IPS-18a (cell line): ENCODE measurements around the gene TAF5L.
"Not testable (repeated sequence)": the region's sequence is repeated elsewhere in the genome, so short reads cannot be mapped to it uniquely, and the experiment has no call there.

Experiments used
- H3K27ac ChIP-seq: one replicate; pipeline ENCODE4 v1.5.1; 2013; ENCODE audit warnings: low read length
- H3K27me3 ChIP-seq: one replicate; pipeline ENCODE4 v1.6.1; 2013; ENCODE audit warnings: mild to moderate bottlenecking, low read length; ENCODE audit not compliant: control insufficient read depth, insufficient read depth
- H3K36me3 ChIP-seq: one replicate; pipeline ENCODE4 v1.6.1; 2013; ENCODE audit warnings: low read depth, low read length; ENCODE audit not compliant: control insufficient read depth
- H3K4me1 ChIP-seq: one replicate; pipeline ENCODE4 v1.6.1; 2013; ENCODE audit warnings: low read depth, low read length; ENCODE audit not compliant: control insufficient read depth
- H3K4me3 ChIP-seq: one replicate; pipeline ENCODE4 v1.5.1; 2013; ENCODE audit warnings: low read length
- H3K9ac ChIP-seq: one replicate; pipeline ENCODE4 v1.6.1; 2013; ENCODE audit warnings: mild to moderate bottlenecking, low read length, moderate library complexity
- H3K9me3 ChIP-seq: one replicate; pipeline ENCODE4 v1.6.1; 2013; ENCODE audit warnings: low read depth, low read length; ENCODE audit not compliant: control insufficient read depth

TAF5L gene

DNA sequence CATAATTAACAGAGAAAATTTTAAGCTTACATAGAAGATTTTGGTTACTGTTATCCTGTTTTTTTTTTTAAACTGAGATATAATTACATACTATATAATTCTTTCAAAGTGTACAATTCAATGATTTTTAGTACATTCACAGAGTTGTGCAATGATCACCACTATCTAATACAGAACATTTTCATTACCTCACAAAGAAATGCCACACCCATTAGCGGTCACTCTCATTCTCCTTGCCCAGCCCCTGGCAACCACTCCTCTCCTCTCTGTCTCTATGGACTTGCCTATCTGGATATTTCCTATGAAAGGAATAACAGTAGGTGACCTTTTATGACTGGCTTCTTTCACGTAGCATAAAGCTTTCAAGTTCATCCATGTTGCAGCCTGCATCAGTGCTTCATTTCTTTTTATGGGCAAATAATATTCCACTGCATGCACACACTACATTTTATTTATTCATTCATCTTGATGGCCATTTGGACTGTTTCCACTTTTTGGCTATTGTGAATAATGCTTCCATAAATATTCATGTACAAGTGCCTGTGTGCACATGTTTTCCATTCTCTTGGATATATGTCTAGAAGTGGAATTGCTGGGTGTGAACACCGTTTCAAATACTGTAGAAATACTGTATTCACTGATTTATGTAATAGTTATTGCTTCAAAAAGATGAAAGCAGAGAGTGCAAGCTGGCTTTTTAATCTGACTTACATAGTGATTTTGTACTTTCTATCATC lies 26.5 kb downstream of the TAF5L start:
- H3K4me1 ChIP-seq: peaks cover 6% of the 10 kb centered on the region
- H3K27ac ChIP-seq: no peak overlapping the region
- peaks cover 31% of the 10 kb centered on the region for H3K36me3 ChIP-seq
- no peaks in the 10 kb centered on the region for H3K27me3 ChIP-seq
- H3K9me3 ChIP-seq: no peaks in the 10 kb centered on the region
- H3K9ac ChIP-seq: no peak overlapping the region
- no peak overlapping the region for H3K4me3 ChIP-seq

- Histone ChIP-seq H3K36me3 (peaks cover 37% of the 10 kb centered on the region), H3K27ac (no peak overlapping the region)
Observed at GRCh38 chr1:229597877-229598276, 28.0 kb downstream of the TAF5L start.

DNA sequence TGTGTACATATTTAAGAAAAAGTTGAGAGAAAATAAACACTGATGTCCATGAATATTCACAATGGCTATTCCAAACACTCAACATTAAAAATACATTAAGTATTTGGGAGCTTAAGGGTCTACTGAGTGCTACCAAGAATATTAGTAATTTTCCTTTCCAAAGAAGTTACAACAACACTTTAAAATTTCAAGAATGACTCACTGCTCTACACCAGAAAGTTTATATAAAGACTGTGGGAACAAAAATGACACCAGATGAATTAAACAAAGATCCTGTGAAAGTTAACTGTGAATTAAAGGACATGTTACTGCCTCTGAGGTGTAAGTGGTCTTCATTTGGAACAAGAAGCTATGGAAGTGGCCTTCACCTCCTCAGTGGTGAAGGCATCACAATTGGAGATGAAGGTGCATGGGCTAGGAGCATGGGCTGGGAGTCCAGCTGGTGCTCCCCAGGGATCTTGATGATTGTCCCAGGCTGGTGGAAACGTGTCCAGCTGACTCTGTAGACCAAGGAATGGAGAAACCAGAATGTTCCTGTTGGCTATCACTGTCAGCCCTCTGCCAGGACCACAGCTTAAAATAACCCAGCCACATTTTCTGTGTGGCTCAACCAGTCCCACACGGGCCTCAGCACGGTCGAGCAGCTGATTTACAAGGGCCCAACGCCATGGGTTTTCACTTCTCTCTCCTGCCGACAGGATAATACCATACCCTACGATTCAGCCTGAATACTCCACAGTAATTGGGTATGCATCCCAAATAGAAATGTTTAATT lies 28.8 kb downstream of the TAF5L start:
- H3K27me3 ChIP-seq: no peaks in the 10 kb centered on the region

More at GRCh38 chr1:229597877-229598276, 28.0 kb downstream of the TAF5L start:
- peaks cover 6% of the 10 kb centered on the region for H3K4me1 ChIP-seq
- no peaks in the 10 kb centered on the region for H3K27me3 ChIP-seq
- H3K9me3 ChIP-seq: no peaks in the 10 kb centered on the region
- H3K4me3 ChIP-seq: no peak overlapping the region
- no peak overlapping the region for H3K9ac ChIP-seq

GRCh38 chr1:229595876-229596275 lies 30.0 kb downstream of the TAF5L start:
- H3K4me3 ChIP-seq, H3K27ac ChIP-seq: not testable (repeated sequence)
- peaks cover 20% of the 10 kb centered on the region for H3K36me3 ChIP-seq

More for the DNA sequence above, 28.8 kb downstream of the TAF5L start:
- H3K36me3 ChIP-seq: peaks cover 32% of the 10 kb centered on the region
- H3K9ac ChIP-seq: no peak overlapping the region
- H3K27ac ChIP-seq: no peak overlapping the region
- H3K4me1 ChIP-seq: peaks cover 6% of the 10 kb centered on the region
- no peak overlapping the region for H3K4me3 ChIP-seq
- H3K9me3 ChIP-seq: no peaks in the 10 kb centered on the region

DNA sequence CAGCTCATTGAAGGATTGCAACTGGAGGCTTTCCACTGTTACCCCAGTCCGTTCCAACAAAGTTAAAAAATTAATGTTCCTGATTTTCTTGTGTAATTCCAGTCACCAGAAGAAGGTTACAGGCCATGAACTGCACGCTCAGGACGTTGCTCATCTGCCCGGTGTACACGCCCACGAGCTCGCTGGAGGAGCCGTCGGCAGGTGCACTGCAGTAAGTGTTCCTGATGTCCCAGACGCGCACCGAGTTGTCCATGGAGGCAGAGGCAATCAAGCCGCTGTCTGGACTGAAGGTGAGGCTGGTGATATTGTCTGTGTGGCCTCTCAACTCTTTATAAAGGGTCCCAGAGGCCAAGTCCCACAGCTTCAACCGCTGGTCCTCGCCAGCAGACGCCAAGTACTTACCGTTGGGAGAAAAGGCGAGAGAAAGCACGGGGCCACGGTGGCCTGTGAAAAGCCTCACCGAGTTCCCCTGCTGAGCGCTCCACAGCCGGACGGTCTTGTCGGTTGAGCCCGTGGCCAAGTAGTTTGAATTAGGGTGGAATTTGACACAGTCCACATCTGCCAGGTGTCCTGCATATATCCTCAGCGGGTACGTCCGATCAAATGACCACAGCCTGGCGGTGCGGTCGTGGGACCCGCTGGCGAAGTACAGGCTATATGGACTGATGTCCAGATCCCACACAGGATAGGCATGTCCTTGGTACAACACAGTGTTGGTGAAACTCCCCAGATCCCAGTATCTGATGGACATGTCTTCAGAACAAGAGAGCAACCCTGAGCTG lies 31.5 kb downstream of the TAF5L start:
- H3K27ac ChIP-seq: no peak overlapping the region
- no peaks in the 10 kb centered on the region for H3K4me1 ChIP-seq
- no peaks in the 10 kb centered on the region for H3K27me3 ChIP-seq
- H3K36me3 ChIP-seq: peaks cover 15% of the 10 kb centered on the region
- H3K9me3 ChIP-seq: no peaks in the 10 kb centered on the region
- no peak overlapping the region for H3K4me3 ChIP-seq
- H3K9ac ChIP-seq: no peak overlapping the region

More at GRCh38 chr1:229595876-229596275, 30.0 kb downstream of the TAF5L start:
- not testable (repeated sequence) for H3K9ac ChIP-seq, H3K4me1 ChIP-seq, H3K27me3 ChIP-seq, H3K9me3 ChIP-seq

GRCh38 chr1:229593800-229594199 lies 32.1 kb downstream of the TAF5L start:
- Histone ChIP-seq H3K27me3 (no peaks in the 10 kb centered on the region), H3K4me3 (no peak overlapping the region), H3K4me1 (no peaks in the 10 kb centered on the region), H3K36me3 (peaks cover 15% of the 10 kb centered on the region), H3K9me3 (no peaks in the 10 kb centered on the region), H3K27ac (no peak overlapping the region), H3K9ac (no peak overlapping the region)

GRCh38 chr1:229590119-229590518 lies 35.8 kb downstream of the TAF5L start:
- Histone ChIP-seq H3K9ac (no peak overlapping the region), H3K27ac (no peak overlapping the region), H3K36me3 (peaks cover 11% of the 10 kb centered on the region), H3K4me1 (no peaks in the 10 kb centered on the region), H3K27me3 (no peaks in the 10 kb centered on the region), H3K4me3 (no peak overlapping the region), H3K9me3 (no peaks in the 10 kb centered on the region)

DNA sequence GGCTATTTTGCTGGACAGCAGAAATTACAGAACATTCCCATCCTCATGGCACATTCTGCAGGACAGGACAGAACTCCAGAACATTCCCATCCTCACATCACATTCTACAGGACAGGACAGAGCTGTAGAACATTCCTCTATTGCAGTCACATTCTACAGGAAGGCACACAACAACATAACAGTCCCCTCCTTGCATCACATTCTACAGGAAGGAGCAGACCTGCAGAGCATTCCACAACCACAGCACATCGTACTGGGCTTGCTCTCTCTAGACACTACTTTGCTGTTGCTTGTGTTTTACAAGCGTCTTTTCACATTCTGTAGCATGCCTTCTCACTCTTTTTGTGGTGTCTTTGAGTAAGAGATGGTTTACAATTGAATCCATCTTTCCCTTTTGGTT lies 40.6 kb downstream of the TAF5L start:
- no peaks in the 10 kb centered on the region for H3K9me3 ChIP-seq
- no peak overlapping the region for H3K27ac ChIP-seq
- no peaks in the 10 kb centered on the region for H3K4me1 ChIP-seq
- no peak overlapping the region for H3K4me3 ChIP-seq
- no peaks in the 10 kb centered on the region for H3K27me3 ChIP-seq
- H3K36me3 ChIP-seq: no peaks in the 10 kb centered on the region
- no peak overlapping the region for H3K9ac ChIP-seq

GRCh38 chr1:229582715-229583114 lies 43.2 kb downstream of the TAF5L start:
- Histone ChIP-seq H3K9ac (no peak overlapping the region), H3K36me3 (no peaks in the 10 kb centered on the region), H3K9me3 (no peaks in the 10 kb centered on the region), H3K27me3 (no peaks in the 10 kb centered on the region), H3K4me3 (no peak overlapping the region), H3K4me1 (peaks cover 5% of the 10 kb centered on the region), H3K27ac (no peak overlapping the region)

GRCh38 chr1:229582011-229582694 lies 43.8 kb downstream of the TAF5L start:
- Histone ChIP-seq H3K36me3 (no peaks in the 10 kb centered on the region), H3K9ac (no peak overlapping the region), H3K4me3 (no peak overlapping the region), H3K27me3 (no peaks in the 10 kb centered on the region), H3K9me3 (no peaks in the 10 kb centered on the region), H3K27ac (no peak overlapping the region), H3K4me1 (peaks cover 5% of the 10 kb centered on the region)

GRCh38 chr1:229581485-229581884 lies 44.4 kb downstream of the TAF5L start:
- Histone ChIP-seq H3K27me3 (no peaks in the 10 kb centered on the region), H3K4me1 (peaks cover 5% of the 10 kb centered on the region), H3K9ac (no peak overlapping the region), H3K9me3 (no peaks in the 10 kb centered on the region), H3K27ac (no peak overlapping the region), H3K4me3 (no peak overlapping the region), H3K36me3 (no peaks in the 10 kb centered on the region)
